ENCODE results near the gene RFX4. TPM values are rescaled to one million over a fixed set of nuclear protein-coding genes. Genes with fewer than 3 reads are reported as not detected.

RFX4 gene
- total and polyA plus RNA-seq, 2 of the 8 experiments (the other 6 are each of a cell fraction or from before 2014, with no cell fraction given) = 0.06 TPM; not detected in 1

GRCh38 chr12:106773286-106774004 lies 190.6 kb downstream of the RFX4 start (continued):
- no peak for TF ChIP-seq SIX5 (IDR thresholded peaks at IDR 0.05; ENCODE audit: low read depth, low read length)
- no peak for TF ChIP-seq TEAD4 (IDR thresholded peaks at IDR 0.05; ENCODE audit: low read depth, low read length)
- TF ChIP-seq RXRA (IDR thresholded peaks at IDR 0.05; ENCODE audit: insufficient read depth, low read depth, low read length) = no peak
- TF ChIP-seq SAP30 (IDR thresholded peaks at IDR 0.05; ENCODE audit: insufficient read depth, insufficient replicate concordance, low read length) = no peak
